PC-3 (cell line): Measurements from ENCODE around the gene EPS8. TPM values are rescaled to one million over a fixed set of nuclear protein-coding genes. Genes with fewer than 3 reads are reported as not detected.

Experiments
- ATAC-seq: fragments of 200-7000 bp; cut with Tn5 transposase; 2 replicates; pipeline ENCODE4 v1.9.1; 2020; ENCODE audit warnings: mild to moderate bottlenecking, moderate library complexity
- BruUV-seq: library from RNA; stranded (reverse); fragments of 400-500 nt; replicated peaks from 2 replicates; lab custom pipeline; 2021; lab: Mats Ljungman, UMichigan
- CTCF ChIA-PET: fragments of 300-600 bp; sonication (Branson Sonifier 250); formaldehyde crosslinking; loops from one replicate; lab custom pipeline; 2022; ENCODE audit warnings: antibody characterized with exemption; lab: Charles Lee
- POLR2A ChIA-PET: fragments of 300-600 bp; sonication (Branson Sonifier 250); formaldehyde crosslinking; loops from one replicate; lab custom pipeline; 2022; ENCODE audit warnings: antibody characterized with exemption; ENCODE audit not compliant: unreplicated experiment; lab: Charles Lee
- DNase-seq: peaks from one replicate; pipeline ENCODE4 v3.0.0-alpha.2; 2015
- H2AFZ ChIP-seq: fragments of 300-600 bp; sonication (generic); 2 replicates; pipeline ENCODE4 v1.6.0; 2016; ENCODE audit warnings: antibody characterized with exemption, low read length
- H3F3A ChIP-seq: fragments of 300-600 bp; sonication (generic); one replicate; pipeline ENCODE4 v1.6.0; 2017; ENCODE audit warnings: antibody characterized with exemption, low read length, control low read depth, mild to moderate bottlenecking; ENCODE audit not compliant: unreplicated experiment
- H3K27ac ChIP-seq: fragments of 300-600 bp; sonication (generic); 2 replicates; pipeline ENCODE4 v1.5.1; 2016; ENCODE audit warnings: mild to moderate bottlenecking, low read length
- H3K27me3 ChIP-seq: fragments of 300-600 bp; sonication (generic); 2 replicates; pipeline ENCODE4 v1.6.1; 2016; ENCODE audit warnings: low read length, mixed read lengths
- H3K36me3 ChIP-seq: fragments of 300-600 bp; sonication (generic); 2 replicates; pipeline ENCODE4 v1.6.1; 2016; ENCODE audit warnings: low read depth, mixed run types, low read length, mixed read lengths
- H3K4me1 ChIP-seq: fragments of 300-600 bp; sonication (generic); 2 replicates; pipeline ENCODE4 v1.5.1; 2016; ENCODE audit warnings: low read length; ENCODE audit not compliant: insufficient read depth
- H3K4me2 ChIP-seq: fragments of 300-600 bp; sonication (generic); 2 replicates; pipeline ENCODE4 v1.6.0; 2016; ENCODE audit warnings: low read length
- H3K4me3 ChIP-seq: fragments of 300-600 bp; sonication (generic); 2 replicates; pipeline ENCODE4 v1.5.1; 2016; ENCODE audit warnings: mild to moderate bottlenecking, low read length, mixed read lengths
- H3K79me2 ChIP-seq: fragments of 300-600 bp; sonication (generic); 2 replicates; pipeline ENCODE4 v1.6.1; 2017; ENCODE audit warnings: low read length, mixed read lengths
- H3K9ac ChIP-seq: fragments of 300-600 bp; sonication (generic); 2 replicates; pipeline ENCODE4 v1.6.0; 2016; ENCODE audit warnings: mild to moderate bottlenecking, low read length
- H3K9me2 ChIP-seq: fragments of 300-600 bp; sonication (generic); replicated peaks from 2 replicates; pipeline ENCODE4 v1.6.1; 2016; ENCODE audit warnings: mixed run types, low read length, mixed read lengths
- H3K9me3 ChIP-seq: fragments of 300-600 bp; sonication (generic); 2 replicates; pipeline ENCODE4 v1.6.1; 2016; ENCODE audit warnings: low read length, mixed read lengths
- H4K20me1 ChIP-seq: fragments of 300-600 bp; sonication (generic); 2 replicates; pipeline ENCODE4 v1.6.1; 2016; ENCODE audit warnings: low read length, mixed read lengths
- EZH2 ChIP-seq: fragments of 300-600 bp; sonication (generic); IDR thresholded peaks from one replicate; pipeline ENCODE4 v1.6.1; 2017; ENCODE audit warnings: antibody characterized with exemption, mild to moderate bottlenecking, low read length; ENCODE audit not compliant: unreplicated experiment
- EZH2phosphoT487 ChIP-seq: fragments of 300-600 bp; sonication (generic); IDR thresholded peaks from 2 replicates; pipeline ENCODE4 v1.6.1; 2018; ENCODE audit warnings: mild to moderate bottlenecking, antibody characterized with exemption, low read length, borderline replicate concordance
- intact Hi-C: fragments of 100-400 bp; cut with micrococcal nuclease; formaldehyde crosslinking; loops from 2 replicates; pipeline ENCODE4 v1.9.0; 2023
- total RNA-seq: library from RNA; depleted of rRNA; stranded (reverse); fragments of >200 nt; gene quantifications from 2 replicates; pipeline ENCODE4 v1.2.3, GENCODE V29; 2014
- TF ChIP-seq, protein P1 (sequence below): fragments of 300-600 bp; sonication (generic); conservative IDR thresholded peaks from 2 replicates; pipeline ENCODE4 v1.5.1; 2017; ENCODE audit warnings: antibody characterized with exemption, low read depth, mild to moderate bottlenecking, low read length

Gene EPS8
- total RNA-seq, 1 experiment from 2014 or later, result 47.4 TPM

GRCh38 chr12:15651371-15651770, 137.8 kb downstream of the EPS8 start:
- Histone ChIP-seq H3K9me3 (no peaks in the 10 kb centered on the region), H3K27ac (no peak overlapping the region), H3F3A (no peaks in the 10 kb centered on the region), H4K20me1 (no peaks in the 10 kb centered on the region), H3K4me2 (no peak overlapping the region), H3K36me3 (no peaks in the 10 kb centered on the region; the same call in none of the 2 replicates), H3K4me3 (no peak overlapping the region), H3K27me3 (no peaks in the 10 kb centered on the region), H2AFZ (no peak overlapping the region), H3K9me2 (no peaks in the 10 kb centered on the region), H3K4me1 (peaks cover 11% of the 10 kb centered on the region), H3K9ac (no peak overlapping the region), H3K79me2 (no peaks in the 10 kb centered on the region)
- DNase-seq (no peak), ATAC-seq (no peak)
- intact Hi-C loops, result no loop called here
- POLR2A ChIA-PET, result no interaction called here
- CTCF ChIA-PET, result no interaction called here
- TF ChIP-seq, protein P1, sequence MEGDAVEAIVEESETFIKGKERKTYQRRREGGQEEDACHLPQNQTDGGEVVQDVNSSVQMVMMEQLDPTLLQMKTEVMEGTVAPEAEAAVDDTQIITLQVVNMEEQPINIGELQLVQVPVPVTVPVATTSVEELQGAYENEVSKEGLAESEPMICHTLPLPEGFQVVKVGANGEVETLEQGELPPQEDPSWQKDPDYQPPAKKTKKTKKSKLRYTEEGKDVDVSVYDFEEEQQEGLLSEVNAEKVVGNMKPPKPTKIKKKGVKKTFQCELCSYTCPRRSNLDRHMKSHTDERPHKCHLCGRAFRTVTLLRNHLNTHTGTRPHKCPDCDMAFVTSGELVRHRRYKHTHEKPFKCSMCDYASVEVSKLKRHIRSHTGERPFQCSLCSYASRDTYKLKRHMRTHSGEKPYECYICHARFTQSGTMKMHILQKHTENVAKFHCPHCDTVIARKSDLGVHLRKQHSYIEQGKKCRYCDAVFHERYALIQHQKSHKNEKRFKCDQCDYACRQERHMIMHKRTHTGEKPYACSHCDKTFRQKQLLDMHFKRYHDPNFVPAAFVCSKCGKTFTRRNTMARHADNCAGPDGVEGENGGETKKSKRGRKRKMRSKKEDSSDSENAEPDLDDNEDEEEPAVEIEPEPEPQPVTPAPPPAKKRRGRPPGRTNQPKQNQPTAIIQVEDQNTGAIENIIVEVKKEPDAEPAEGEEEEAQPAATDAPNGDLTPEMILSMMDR, result no peak
- TF ChIP-seq EZH2 (no peak), EZH2phosphoT487 (no peak)
- BruUV-seq, result no TSS peak

DNA sequence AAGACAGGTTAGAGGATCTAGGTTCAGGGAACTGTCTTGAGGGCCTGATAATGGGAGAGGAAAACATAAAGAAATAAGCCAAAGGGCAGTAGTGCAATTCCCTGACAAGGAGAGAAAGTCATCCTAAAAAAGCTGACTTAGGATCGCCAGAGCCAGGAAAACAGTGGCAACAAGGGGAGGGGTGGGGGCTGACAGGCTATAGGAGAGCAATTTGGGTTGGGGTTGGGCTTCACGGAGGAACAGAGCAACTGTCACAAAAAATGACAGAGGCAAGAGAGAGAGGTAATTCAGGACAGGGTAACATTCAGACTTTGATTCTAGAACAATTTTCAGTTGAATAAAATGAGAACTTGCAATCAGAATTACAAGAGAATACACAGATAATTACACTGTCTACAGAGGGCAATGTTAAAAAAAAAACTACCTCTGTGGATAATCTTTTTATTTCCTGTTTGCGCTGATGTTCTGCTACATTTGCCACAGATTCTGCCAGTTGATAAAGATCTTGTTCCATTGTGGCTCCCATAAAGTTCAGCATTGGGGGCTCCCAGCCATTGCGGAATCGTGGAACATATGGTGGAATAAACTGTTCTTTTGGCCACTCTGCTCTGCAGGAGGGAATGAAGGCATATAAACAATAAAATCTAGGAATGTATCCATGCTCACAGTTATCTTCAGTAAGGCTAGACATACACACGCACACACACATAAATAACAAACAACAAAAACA, 138.6 kb downstream of the EPS8 start:
- no peak overlapping the region for H3K9ac ChIP-seq
- no peaks in the 10 kb centered on the region for H3K9me2 ChIP-seq
- no peak overlapping the region for H3K4me3 ChIP-seq
- no peak overlapping the region for H2AFZ ChIP-seq
- DNase-seq (no peak), ATAC-seq (no peak)
- no peaks in the 10 kb centered on the region for H3K27me3 ChIP-seq
- no peak for TF ChIP-seq EZH2
- no peak for TF ChIP-seq EZH2phosphoT487
- TF ChIP-seq, protein P1, result no peak
- H4K20me1 ChIP-seq, result no peaks in the 10 kb centered on the region
- no peaks in the 10 kb centered on the region for H3F3A ChIP-seq
- ChIA-PET POLR2A (interaction anchor here (0.6 kb wide), 1 partner anchor 55 kb away, joined by 7 read pairs; no protein-coding TSS in a partner anchor), CTCF (no interaction called here)
- H3K4me1 ChIP-seq, result peaks cover 19% of the 10 kb centered on the region
- no peak overlapping the region for H3K27ac ChIP-seq
- intact Hi-C loops, result no loop called here
- H3K36me3 ChIP-seq, result no peaks in the 10 kb centered on the region; the same call in none of the 2 replicates
- no peak overlapping the region for H3K4me2 ChIP-seq
- BruUV-seq, result no TSS peak
- no peaks in the 10 kb centered on the region for H3K79me2 ChIP-seq
- H3K9me3 ChIP-seq, result no peaks in the 10 kb centered on the region

DNA sequence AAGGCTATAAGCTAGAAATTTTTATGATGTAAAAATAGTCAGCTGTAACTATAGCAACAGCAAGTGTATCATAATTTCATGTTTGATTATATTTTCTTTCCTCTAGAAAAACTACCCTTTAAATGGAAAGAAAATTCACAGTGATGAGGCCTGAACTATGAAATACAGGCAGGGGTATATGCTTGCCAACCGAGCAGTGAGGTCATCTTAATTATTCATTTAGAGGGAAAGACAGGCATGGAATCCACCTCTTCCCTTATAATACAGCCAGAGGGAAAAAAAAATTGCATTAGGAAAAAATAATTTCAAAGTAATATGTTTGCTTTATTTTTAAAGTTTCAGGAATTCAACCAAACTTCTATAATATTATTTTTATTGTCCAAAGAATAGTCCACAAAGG, 139.8 kb downstream of the EPS8 start:
- no peaks in the 10 kb centered on the region for H3K9me3 ChIP-seq
- H3K9ac ChIP-seq, result no peak overlapping the region
- ATAC-seq (no peak), DNase-seq (no peak)
- no peak overlapping the region for H3K4me2 ChIP-seq
- no peaks in the 10 kb centered on the region for H3K79me2 ChIP-seq
- ChIA-PET CTCF (no interaction called here), POLR2A (no interaction called here)
- H3K27ac ChIP-seq, result no peak overlapping the region
- H3F3A ChIP-seq, result no peaks in the 10 kb centered on the region
- no peaks in the 10 kb centered on the region for H4K20me1 ChIP-seq
- H3K4me1 ChIP-seq, result peaks cover 21% of the 10 kb centered on the region
- H3K9me2 ChIP-seq, result no peaks in the 10 kb centered on the region
- no peaks in the 10 kb centered on the region; the same call in none of the 2 replicates for H3K36me3 ChIP-seq
- TF ChIP-seq EZH2, result no peak
- no peak for TF ChIP-seq EZH2phosphoT487
- TF ChIP-seq, protein P1, result no peak
- BruUV-seq, result no TSS peak
- intact Hi-C loops, result no loop called here
- no peak overlapping the region for H3K4me3 ChIP-seq
- no peak overlapping the region for H2AFZ ChIP-seq
- H3K27me3 ChIP-seq, result no peaks in the 10 kb centered on the region
